MM.1S (cell line): ENCODE measurements around the gene DRP2.

Source experiments
- EZH2 ChIP-seq: fragments of 300-600 bp; sonication (generic); optimal IDR thresholded peaks from 2 replicates; pipeline ENCODE3; 2017; ENCODE audit warnings: low read depth, mild to moderate bottlenecking, antibody characterized with exemption, low read length, mixed read lengths
- EZH2phosphoT487 ChIP-seq: fragments of 300-600 bp; sonication (generic); IDR thresholded peaks from 2 replicates; pipeline ENCODE4 v1.6.1; 2018; ENCODE audit warnings: antibody characterized with exemption, low read length
- TF ChIP-seq, protein P1 (sequence below): fragments of 300-600 bp; sonication (generic); IDR thresholded peaks from 2 replicates; pipeline ENCODE4 v1.5.1; 2016; ENCODE audit warnings: antibody characterized with exemption, low read length, mixed read lengths

- TF ChIP-seq, protein P1, sequence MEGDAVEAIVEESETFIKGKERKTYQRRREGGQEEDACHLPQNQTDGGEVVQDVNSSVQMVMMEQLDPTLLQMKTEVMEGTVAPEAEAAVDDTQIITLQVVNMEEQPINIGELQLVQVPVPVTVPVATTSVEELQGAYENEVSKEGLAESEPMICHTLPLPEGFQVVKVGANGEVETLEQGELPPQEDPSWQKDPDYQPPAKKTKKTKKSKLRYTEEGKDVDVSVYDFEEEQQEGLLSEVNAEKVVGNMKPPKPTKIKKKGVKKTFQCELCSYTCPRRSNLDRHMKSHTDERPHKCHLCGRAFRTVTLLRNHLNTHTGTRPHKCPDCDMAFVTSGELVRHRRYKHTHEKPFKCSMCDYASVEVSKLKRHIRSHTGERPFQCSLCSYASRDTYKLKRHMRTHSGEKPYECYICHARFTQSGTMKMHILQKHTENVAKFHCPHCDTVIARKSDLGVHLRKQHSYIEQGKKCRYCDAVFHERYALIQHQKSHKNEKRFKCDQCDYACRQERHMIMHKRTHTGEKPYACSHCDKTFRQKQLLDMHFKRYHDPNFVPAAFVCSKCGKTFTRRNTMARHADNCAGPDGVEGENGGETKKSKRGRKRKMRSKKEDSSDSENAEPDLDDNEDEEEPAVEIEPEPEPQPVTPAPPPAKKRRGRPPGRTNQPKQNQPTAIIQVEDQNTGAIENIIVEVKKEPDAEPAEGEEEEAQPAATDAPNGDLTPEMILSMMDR = no peak
- TF ChIP-seq EZH2phosphoT487 (no peak), EZH2 (no peak)
These were observed 28.3 kb upstream of the DRP2 start for GRCh38 chrX:101191217-101191750.
